Type B pancreatic cell (in vitro differentiated cells): ENCODE results near the gene CCNH. TPM values are rescaled to one million over a fixed set of nuclear protein-coding genes. Genes with fewer than 3 reads are reported as not detected.

Experiments used
- DNase-seq: peaks from one replicate; pipeline ENCODE4 v3.0.0; 2021; ENCODE audit warnings: mixed read lengths; ENCODE audit not compliant: unreplicated experiment; ENCODE audit errors: extremely low spot score
- H3K27ac Mint-ChIP-seq: 2 replicates; pipeline ENCODE4 v1.8.0; 2021; ENCODE audit warnings: mild to moderate bottlenecking, mixed read lengths
- H3K27me3 Mint-ChIP-seq: 2 replicates; pipeline ENCODE4 v1.8.0; 2021; ENCODE audit warnings: mixed read lengths
- H3K36me3 Mint-ChIP-seq: 2 replicates; pipeline ENCODE4 v1.8.0; 2021; ENCODE audit warnings: mixed read lengths
- H3K4me1 Mint-ChIP-seq: one replicate; pipeline ENCODE4 v1.8.0; 2021; ENCODE audit warnings: mixed read lengths; ENCODE audit not compliant: unreplicated experiment
- H3K4me3 Mint-ChIP-seq: 2 replicates; pipeline ENCODE4 v1.8.0; 2021; ENCODE audit warnings: mild to moderate bottlenecking, mixed read lengths
- H3K9me3 Mint-ChIP-seq: 2 replicates; pipeline ENCODE4 v1.8.0; 2021; ENCODE audit warnings: mixed read lengths
- CTCF ChIP-seq: fragments of 200-600 bp; sonication (generic); conservative IDR thresholded peaks from 2 replicates; pipeline ENCODE4 v1.5.0; 2021; ENCODE audit warnings: antibody characterized with exemption, mild to moderate bottlenecking
- total RNA-seq: library from RNA; stranded (reverse); gene quantifications from 2 replicates; pipeline ENCODE4 v1.2.1, GENCODE V29; 2021; ENCODE audit warnings: low replicate concordance

The CCNH gene
- total RNA-seq, 1 donor from 2014 or later: 34.1 TPM

- no peaks in the 10 kb centered on the region for H3K27me3 Mint-ChIP-seq
- no peak overlapping the region for H3K4me3 Mint-ChIP-seq
- no peak overlapping the region for H3K27ac Mint-ChIP-seq
- no peaks in the 10 kb centered on the region for H3K9me3 Mint-ChIP-seq
- no peaks in the 10 kb centered on the region for H3K4me1 Mint-ChIP-seq
- no peak for DNase-seq
- no peak for TF ChIP-seq CTCF
- H3K36me3 Mint-ChIP-seq: peaks cover 30% of the 10 kb centered on the region
These were observed 22.0 kb downstream of the CCNH start for GRCh38 chr5:87390576-87391199.

- Mint-ChIP-seq H3K4me1 (no peaks in the 10 kb centered on the region), H3K27ac (no peak overlapping the region), H3K36me3 (peaks cover 26% of the 10 kb centered on the region), H3K27me3 (no peaks in the 10 kb centered on the region), H3K4me3 (no peak overlapping the region), H3K9me3 (no peaks in the 10 kb centered on the region)
- no peak for DNase-seq
- no peak for TF ChIP-seq CTCF
These were observed 22.7 kb downstream of the CCNH start for GRCh38 chr5:87390075-87390474.

- no peaks in the 10 kb centered on the region for H3K9me3 Mint-ChIP-seq
- peaks cover 26% of the 10 kb centered on the region for H3K36me3 Mint-ChIP-seq
- no peaks in the 10 kb centered on the region for H3K4me1 Mint-ChIP-seq
- TF ChIP-seq CTCF: no peak
- H3K27me3 Mint-ChIP-seq: no peaks in the 10 kb centered on the region
- DNase-seq: no peak
- peak overlapping the region; percentile 5 for H3K27ac Mint-ChIP-seq
- H3K4me3 Mint-ChIP-seq: no peak overlapping the region
These were observed 23.3 kb downstream of the CCNH start for GRCh38 chr5:87389296-87390034.

GRCh38 chr5:87388129-87388528, 24.6 kb downstream of the CCNH start:
- no peaks in the 10 kb centered on the region for H3K9me3 Mint-ChIP-seq
- no peak for TF ChIP-seq CTCF
- H3K36me3 Mint-ChIP-seq: peaks cover 26% of the 10 kb centered on the region
- H3K4me1 Mint-ChIP-seq: no peaks in the 10 kb centered on the region
- H3K4me3 Mint-ChIP-seq: no peak overlapping the region
- DNase-seq: no peak
- no peak overlapping the region for H3K27ac Mint-ChIP-seq
- H3K27me3 Mint-ChIP-seq: no peaks in the 10 kb centered on the region

GRCh38 chr5:87385802-87386201, 26.9 kb downstream of the CCNH start:
- Mint-ChIP-seq H3K4me3 (no peak overlapping the region), H3K36me3 (peaks cover 20% of the 10 kb centered on the region), H3K4me1 (no peaks in the 10 kb centered on the region), H3K27me3 (no peaks in the 10 kb centered on the region), H3K27ac (no peak overlapping the region), H3K9me3 (no peaks in the 10 kb centered on the region)
- DNase-seq: no peak
- no peak for TF ChIP-seq CTCF
